Measurements from ENCODE around the gene DDIT3. TPM values are rescaled to one million over a fixed set of nuclear protein-coding genes. Genes with fewer than 3 reads are reported as not detected.

Gene DDIT3
- total and polyA plus RNA-seq, 2 of the 8 experiments (the other 6 are each of a cell fraction or from before 2014, with no cell fraction given): 4.9 to 5.7 TPM

- TF ChIP-seq CREB1 (IDR thresholded peaks at IDR 0.05): no peak
Observed at GRCh38 chr12:57523706-57524614, 3.6 kb upstream of the DDIT3 start (continued).

All from H1 (cell line).